HEK293 (cell line): Measurements from ENCODE around the gene ABCA7.
A peak's percentile ranks its signal among the peaks of the same experiment; 100 is the strongest.

Source experiments
- CTCF ChIA-PET: fragments of 350-600 bp; formaldehyde crosslinking; extraction: SDS; loops from one replicate; lab custom pipeline; 2021; ENCODE audit warnings: antibody characterized with exemption; lab: Yijun Ruan, JAX
- POLR2A ChIA-PET: fragments of 300-600 bp; formaldehyde crosslinking; extraction: SDS; loops from one replicate; lab custom pipeline; 2020; ENCODE audit warnings: antibody characterized with exemption, inconsistent platforms; lab: Yijun Ruan, JAX
- H3K27ac ChIP-seq: fragments of 200-500 bp; sonication (Bioruptor generic); 2 replicates; pipeline ENCODE4 v1.5.1; 2014; ENCODE audit warnings: low read depth, low read length, control low read depth, inconsistent platforms; ENCODE audit errors: extremely low read depth
- H3K36me3 ChIP-seq, 2 experiments: fragments of 200-500 bp in 1 of 2; sonication (Bioruptor generic) in 1 of 2; 1 replicate in 1 of 2; 2 replicates in 1 of 2; pipeline ENCODE4 v1.5.1; 2014 to 2017; ENCODE audit warnings: inconsistent platforms in 2 of 2, low read length in 2 of 2; ENCODE audit not compliant: control insufficient read depth in 2 of 2, insufficient read depth in 1 of 2
- H3K4me1 ChIP-seq: fragments of 200-500 bp; sonication (Bioruptor generic); 2 replicates; pipeline ENCODE4 v1.5.1; 2014; ENCODE audit warnings: mild to moderate bottlenecking, low read length, inconsistent platforms; ENCODE audit not compliant: control insufficient read depth, insufficient read depth
- H3K4me3 ChIP-seq: 2 replicates; pipeline ENCODE4 v1.5.1; 2011; ENCODE audit warnings: low read depth, mild to moderate bottlenecking, control low read depth, low read length, moderate library complexity
- H3K9me3 ChIP-seq: fragments of 200-500 bp; sonication (Bioruptor generic); 2 replicates; pipeline ENCODE4 v1.5.1; 2014; ENCODE audit warnings: low read depth, low read length, inconsistent platforms; ENCODE audit not compliant: control insufficient read depth, insufficient read depth
- BCL11A ChIP-seq: fragments of 450-650 bp; formaldehyde crosslinking; IDR thresholded peaks from 2 replicates; pipeline ENCODE4 v1.5.1; 2016; ENCODE audit warnings: low read depth, missing biosample characterization, missing genetic modification characterization
- BCL11B ChIP-seq: fragments of 450-650 bp; formaldehyde crosslinking; IDR thresholded peaks from 2 replicates; pipeline ENCODE4 v1.5.1; 2016; ENCODE audit warnings: low read depth, missing biosample characterization, missing genetic modification characterization
- FEZF1 ChIP-seq: fragments of 450-650 bp; formaldehyde crosslinking; IDR thresholded peaks from 2 replicates; pipeline ENCODE4 v1.5.1; 2016; ENCODE audit warnings: missing biosample characterization, missing genetic modification characterization
- HIC1 ChIP-seq: fragments of 450-650 bp; formaldehyde crosslinking; IDR thresholded peaks from 2 replicates; pipeline ENCODE4 v1.5.1; 2016; ENCODE audit warnings: missing biosample characterization, missing genetic modification characterization
- MEIS1 ChIP-seq: sonication (generic); formaldehyde crosslinking; IDR thresholded peaks from 2 replicates; pipeline ENCODE4 v1.8.1; 2022; ENCODE audit warnings: missing genetic modification reagents, mild to moderate bottlenecking, borderline replicate concordance
- OSR2 ChIP-seq: fragments of 450-650 bp; formaldehyde crosslinking; IDR thresholded peaks from 2 replicates; pipeline ENCODE4 v1.5.1; 2016; ENCODE audit warnings: missing biosample characterization, missing genetic modification characterization
- RBAK ChIP-seq: fragments of 450-650 bp; formaldehyde crosslinking; IDR thresholded peaks from 2 replicates; pipeline ENCODE4 v1.5.1; 2016; ENCODE audit warnings: missing biosample characterization, missing genetic modification characterization
- SETDB1 ChIP-seq: IDR thresholded peaks from one replicate; pipeline ENCODE4 v1.6.1; 2017; ENCODE audit warnings: mild to moderate bottlenecking, low read length, moderate library complexity, mixed read lengths; ENCODE audit not compliant: insufficient read length
- TRIM28 ChIP-seq: IDR thresholded peaks from 2 replicates; pipeline ENCODE4 v1.6.1; 2011; ENCODE audit warnings: low read length, control low read depth, borderline replicate concordance
- YY1 ChIP-seq: fragments of 450-650 bp; formaldehyde crosslinking; IDR thresholded peaks from 2 replicates; pipeline ENCODE4 v1.5.1; 2018; ENCODE audit warnings: missing biosample characterization, missing genetic modification characterization
- ZBTB11 ChIP-seq: fragments of 450-650 bp; formaldehyde crosslinking; conservative IDR thresholded peaks from 2 replicates; pipeline ENCODE4 v1.5.1; 2016; ENCODE audit warnings: low read depth, missing biosample characterization, missing genetic modification characterization
- ZEB2 ChIP-seq: fragments of 450-650 bp; formaldehyde crosslinking; IDR thresholded peaks from 2 replicates; pipeline ENCODE4 v1.5.1; 2016; ENCODE audit warnings: missing biosample characterization, missing genetic modification characterization
- ZFP69B ChIP-seq: fragments of 450-650 bp; formaldehyde crosslinking; IDR thresholded peaks from 2 replicates; pipeline ENCODE4 v1.5.1; 2016; ENCODE audit warnings: missing biosample characterization, missing genetic modification characterization
- ZNF121 ChIP-seq: fragments of 450-650 bp; formaldehyde crosslinking; IDR thresholded peaks from 2 replicates; pipeline ENCODE4 v1.5.1; 2016; ENCODE audit warnings: missing biosample characterization, missing genetic modification characterization
- ZNF132 ChIP-seq: fragments of 450-650 bp; formaldehyde crosslinking; IDR thresholded peaks from 2 replicates; pipeline ENCODE4 v1.5.1; 2017; ENCODE audit warnings: missing biosample characterization, missing genetic modification characterization, borderline replicate concordance
- ZNF202 ChIP-seq: fragments of 450-650 bp; formaldehyde crosslinking; IDR thresholded peaks from 2 replicates; pipeline ENCODE4 v1.5.1; 2016; ENCODE audit warnings: missing biosample characterization, missing genetic modification characterization, borderline replicate concordance
- ZNF221 ChIP-seq: fragments of 450-650 bp; formaldehyde crosslinking; IDR thresholded peaks from 2 replicates; pipeline ENCODE4 v1.5.1; 2017; ENCODE audit warnings: missing biosample characterization, missing genetic modification characterization, borderline replicate concordance
- ZNF266 ChIP-seq: fragments of 450-650 bp; formaldehyde crosslinking; IDR thresholded peaks from 2 replicates; pipeline ENCODE4 v1.5.1; 2016; ENCODE audit warnings: missing biosample characterization, missing genetic modification characterization, low read depth
- ZNF362 ChIP-seq: fragments of 450-650 bp; formaldehyde crosslinking; IDR thresholded peaks from 2 replicates; pipeline ENCODE4 v1.5.1; 2016; ENCODE audit warnings: missing biosample characterization, missing genetic modification characterization
- ZNF488 ChIP-seq: fragments of 450-650 bp; formaldehyde crosslinking; IDR thresholded peaks from 2 replicates; pipeline ENCODE4 v1.5.1; 2016; ENCODE audit warnings: missing biosample characterization, missing genetic modification characterization
- ZNF518A ChIP-seq: fragments of 450-650 bp; formaldehyde crosslinking; conservative IDR thresholded peaks from 2 replicates; pipeline ENCODE4 v1.5.1; 2016; ENCODE audit warnings: low read depth, missing biosample characterization, missing genetic modification characterization
- ZNF571 ChIP-seq: fragments of 450-650 bp; formaldehyde crosslinking; IDR thresholded peaks from 2 replicates; pipeline ENCODE4 v1.5.0; 2017; ENCODE audit warnings: missing biosample characterization, missing genetic modification characterization
- ZNF596 ChIP-seq: fragments of 450-650 bp; IDR thresholded peaks from 2 replicates; pipeline ENCODE4 v1.5.0; 2018; ENCODE audit warnings: missing biosample characterization, mild to moderate bottlenecking, missing genetic modification characterization, moderate library complexity
- ZNF600 ChIP-seq: fragments of 450-650 bp; formaldehyde crosslinking; IDR thresholded peaks from 2 replicates; pipeline ENCODE4 v1.5.1; 2016; ENCODE audit warnings: missing biosample characterization, missing genetic modification characterization
- ZNF623 ChIP-seq: fragments of 450-650 bp; formaldehyde crosslinking; IDR thresholded peaks from 2 replicates; pipeline ENCODE4 v1.5.1; 2016; ENCODE audit warnings: missing biosample characterization, missing genetic modification characterization
- ZNF747 ChIP-seq: fragments of 450-650 bp; formaldehyde crosslinking; IDR thresholded peaks from 2 replicates; pipeline ENCODE4 v1.5.1; 2016; ENCODE audit warnings: missing biosample characterization, missing genetic modification characterization

The ABCA7 gene

GRCh38 chr19:1009981-1010538 lies 29.8 kb upstream of the ABCA7 start:
- Histone ChIP-seq H3K27ac (no peak overlapping the region), H3K9me3 (no peaks in the 10 kb centered on the region), H3K36me3 (peaks cover 0 to 51% of the 10 kb centered on the region in 2 experiments; a peak in 1 of 3 replicates), H3K4me1 (no peaks in the 10 kb centered on the region), H3K4me3 (no peak overlapping the region)
- ChIA-PET CTCF (no interaction called here), POLR2A (interaction anchor here (1.6 kb wide), 1 partner anchor 29 kb away, joined by 4 read pairs; the partner anchor contains the start of gene ABCA7)
- 0 out of 2 replicates have a peak, but pooled peaks have one; percentile 4 for TF ChIP-seq ZNF600 (tag by site-specific recombination)
- no peak for TF ChIP-seq ZFP69B
- TF ChIP-seq ZNF202 (tag by site-specific recombination), result 0 out of 2 replicates have a peak, but pooled peaks have one; percentile 76
- TF ChIP-seq ZNF518A (tag by site-specific recombination), result no peak
- TF ChIP-seq ZNF747 (tag by site-specific recombination), result no peak
- TF ChIP-seq TRIM28, result no peak
- no peak for TF ChIP-seq ZNF571 (tag by site-specific recombination)
- TF ChIP-seq ZEB2, result no peak
- no peak for TF ChIP-seq ZNF488 (tag by site-specific recombination)
- no peak for TF ChIP-seq ZNF596 (tag by site-specific recombination)
- TF ChIP-seq OSR2 (tag by site-specific recombination), result no peak
- TF ChIP-seq RBAK, result no peak
- TF ChIP-seq ZNF121 (tag by site-specific recombination), result no peak
- no peak for TF ChIP-seq HIC1 (tag by site-specific recombination)
- no peak for TF ChIP-seq ZNF266 (tag by site-specific recombination)
- peak; percentile 76; the same call in 1 of the 2 replicates for TF ChIP-seq BCL11B
- no peak for TF ChIP-seq ZNF221 (tag by site-specific recombination)
- no peak for TF ChIP-seq ZNF623 (tag by site-specific recombination)
- TF ChIP-seq ZBTB11, result no peak; the same call in 1 of the 2 replicates
- TF ChIP-seq SETDB1, result no peak
- TF ChIP-seq YY1 (tag by site-specific recombination), result no peak
- TF ChIP-seq ZNF362 (tag by site-specific recombination), result no peak
- TF ChIP-seq FEZF1, result no peak
- TF ChIP-seq BCL11A, result 0 out of 2 replicates have a peak, but pooled peaks have one; percentile 32
- no peak for TF ChIP-seq MEIS1 (CRISPR knock-in tag)
- TF ChIP-seq ZNF132 (tag by site-specific recombination), result no peak
